Hepatocyte (in vitro differentiated cells): ENCODE data around the gene ESR1. TPM values are rescaled to one million over a fixed set of nuclear protein-coding genes. Genes with fewer than 3 reads are reported as not detected.

ENCODE experiments used
- DNase-seq: peaks from one replicate; pipeline ENCODE4 v3.0.0-alpha.2; 2016; ENCODE audit warnings: low spot score
- H2AFZ ChIP-seq: fragments of 200-600 bp; sonication (generic); 2 replicates; pipeline ENCODE4 v1.6.0; 2016; ENCODE audit warnings: antibody characterized with exemption, mild to moderate bottlenecking
- H3K27ac ChIP-seq: fragments of 200-600 bp; sonication (generic); 2 replicates; pipeline ENCODE4 v1.5.1; 2016; ENCODE audit warnings: mild to moderate bottlenecking
- H3K27me3 ChIP-seq: fragments of 200-600 bp; sonication (generic); 2 replicates; pipeline ENCODE4 v1.6.1; 2016
- H3K36me3 ChIP-seq: fragments of 200-600 bp; sonication (generic); replicated peaks from 2 replicates; pipeline ENCODE4 v1.5.1; 2016; ENCODE audit warnings: low read depth; ENCODE audit not compliant: insufficient read depth
- H3K4me1 ChIP-seq: fragments of 200-600 bp; sonication (generic); 2 replicates; pipeline ENCODE4 v1.5.1; 2016; ENCODE audit warnings: mild to moderate bottlenecking, moderate library complexity; ENCODE audit not compliant: insufficient read depth
- H3K4me2 ChIP-seq: fragments of 200-600 bp; sonication (generic); 2 replicates; pipeline ENCODE4 v1.6.0; 2016
- H3K4me3 ChIP-seq: fragments of 200-600 bp; sonication (generic); 2 replicates; pipeline ENCODE4 v1.5.1; 2016; ENCODE audit warnings: mild to moderate bottlenecking
- H3K79me2 ChIP-seq: fragments of 200-600 bp; sonication (generic); 2 replicates; pipeline ENCODE4 v1.6.0; 2017; ENCODE audit warnings: mild to moderate bottlenecking
- H3K9me2 ChIP-seq: fragments of 200-600 bp; sonication (generic); replicated peaks from 2 replicates; pipeline ENCODE4 v1.6.0; 2017; ENCODE audit warnings: mild to moderate bottlenecking; ENCODE audit not compliant: insufficient read depth
- H3K9me3 ChIP-seq: fragments of 200-600 bp; sonication (generic); 2 replicates; pipeline ENCODE4 v1.5.1; 2016; ENCODE audit warnings: low read depth, mild to moderate bottlenecking
- H4K20me1 ChIP-seq: fragments of 200-600 bp; sonication (generic); 2 replicates; pipeline ENCODE4 v1.6.0; 2016; ENCODE audit warnings: mild to moderate bottlenecking; ENCODE audit not compliant: insufficient read depth, poor library complexity, severe bottlenecking
- CTCF ChIP-seq: fragments of 200-600 bp; sonication (generic); IDR thresholded peaks from 2 replicates; pipeline ENCODE4 v1.5.1; 2016; ENCODE audit warnings: antibody characterized with exemption, mild to moderate bottlenecking; ENCODE audit not compliant: poor library complexity
- EZH2 ChIP-seq: fragments of 200-600 bp; sonication (generic); IDR thresholded peaks from 2 replicates; pipeline ENCODE4 v1.6.1; 2016; ENCODE audit warnings: antibody characterized with exemption, mild to moderate bottlenecking, borderline replicate concordance
- EZH2phosphoT487 ChIP-seq: fragments of 200-600 bp; sonication (generic); IDR thresholded peaks from one replicate; pipeline ENCODE4 v1.6.1; 2018; ENCODE audit warnings: antibody characterized with exemption, mild to moderate bottlenecking, low read depth, moderate library complexity; ENCODE audit not compliant: unreplicated experiment, severe bottlenecking
- WGBS: methylation state at CpG from one replicate; pipeline ENCODE4 v1.1.6; 2016; ENCODE audit warnings: low lambda C conversion rate; ENCODE audit errors: missing lambda C conversion rate; 5-methylcytosine and 5-hydroxymethylcytosine counted together
- polyA plus RNA-seq: library from polyadenylated mRNA; unstranded; fragments of >200 nt; fragmentation: Nextera tagmentation; extraction: Ambion mirVana; gene quantifications from 2 replicates; pipeline ENCODE4 v1.2.1, GENCODE V29; 2016
- total RNA-seq: library from RNA; depleted of rRNA; stranded (reverse); fragments of >200 nt; gene quantifications from 2 replicates; pipeline ENCODE4 v1.2.3, GENCODE V29; 2014

The ESR1 gene
- total and polyA plus RNA-seq, 2 experiments from 2014 or later = 0.07 TPM; not detected in 1

- H3K27me3 ChIP-seq = no peaks in the 10 kb centered on the region
- H3K27ac ChIP-seq = no peak overlapping the region
- no peaks in the 10 kb centered on the region for H3K36me3 ChIP-seq
- no peaks in the 10 kb centered on the region for H3K9me3 ChIP-seq
- DNase-seq = no peak
- H3K4me1 ChIP-seq = no peaks in the 10 kb centered on the region
- no peak overlapping the region for H2AFZ ChIP-seq
- TF ChIP-seq EZH2phosphoT487 = no peak
- no peak for TF ChIP-seq EZH2
- TF ChIP-seq CTCF = no peak
- no peak overlapping the region for H3K4me3 ChIP-seq
- H3K79me2 ChIP-seq = no peaks in the 10 kb centered on the region
- 69% methylated on average over 7 of the region's 7 CpGs for WGBS
- H4K20me1 ChIP-seq = no peaks in the 10 kb centered on the region
- no peaks in the 10 kb centered on the region for H3K9me2 ChIP-seq
- H3K4me2 ChIP-seq = no peak overlapping the region
These were observed 312.3 kb downstream of the ESR1 start for GRCh38 chr6:152119831-152120230.

GRCh38 chr6:152121910-152122309 lies 314.4 kb downstream of the ESR1 start:
- no peak overlapping the region for H3K27ac ChIP-seq
- H3K4me1 ChIP-seq = no peaks in the 10 kb centered on the region
- H3K9me2 ChIP-seq = no peaks in the 10 kb centered on the region
- WGBS = 70% methylated on average over 3 of the region's 3 CpGs
- no peaks in the 10 kb centered on the region for H3K36me3 ChIP-seq
- TF ChIP-seq CTCF (no peak), EZH2 (no peak), EZH2phosphoT487 (no peak)
- DNase-seq = no peak
- no peaks in the 10 kb centered on the region for H4K20me1 ChIP-seq
- no peaks in the 10 kb centered on the region for H3K9me3 ChIP-seq
- H3K27me3 ChIP-seq = no peaks in the 10 kb centered on the region
- no peak overlapping the region for H3K4me3 ChIP-seq
- no peak overlapping the region for H2AFZ ChIP-seq
- no peaks in the 10 kb centered on the region for H3K79me2 ChIP-seq
- H3K4me2 ChIP-seq = no peak overlapping the region

- no peaks in the 10 kb centered on the region for H3K79me2 ChIP-seq
- H3K9me2 ChIP-seq = no peaks in the 10 kb centered on the region
- TF ChIP-seq EZH2phosphoT487 = no peak
- no peaks in the 10 kb centered on the region for H3K36me3 ChIP-seq
- no peak overlapping the region for H2AFZ ChIP-seq
- H3K4me3 ChIP-seq = no peak overlapping the region
- no peaks in the 10 kb centered on the region for H3K4me1 ChIP-seq
- no peak overlapping the region for H3K4me2 ChIP-seq
- 98% methylated on average over 12 of the region's 12 CpGs for WGBS
- no peak for DNase-seq
- H4K20me1 ChIP-seq = no peaks in the 10 kb centered on the region
- no peak overlapping the region for H3K27ac ChIP-seq
- H3K27me3 ChIP-seq = no peaks in the 10 kb centered on the region
- no peaks in the 10 kb centered on the region for H3K9me3 ChIP-seq
These were observed 315.0 kb downstream of the ESR1 start for GRCh38 chr6:152122434-152122833.

- H3K4me1 ChIP-seq = no peaks in the 10 kb centered on the region
- 87% methylated on average over 3 of the region's 3 CpGs for WGBS
- no peak overlapping the region for H3K4me2 ChIP-seq
These were observed 315.6 kb downstream of the ESR1 start for GRCh38 chr6:152123076-152123475.

More at GRCh38 chr6:152123076-152123475, 315.6 kb downstream of the ESR1 start:
- DNase-seq = no peak
- no peak overlapping the region for H3K4me3 ChIP-seq
- H3K36me3 ChIP-seq = no peaks in the 10 kb centered on the region
- no peaks in the 10 kb centered on the region for H3K27me3 ChIP-seq
- no peaks in the 10 kb centered on the region for H4K20me1 ChIP-seq
- no peaks in the 10 kb centered on the region for H3K9me2 ChIP-seq
- TF ChIP-seq EZH2 (no peak), EZH2phosphoT487 (no peak), CTCF (no peak)
- H2AFZ ChIP-seq = no peak overlapping the region
- H3K9me3 ChIP-seq = no peaks in the 10 kb centered on the region
- H3K27ac ChIP-seq = no peak overlapping the region
- H3K79me2 ChIP-seq = no peaks in the 10 kb centered on the region
